GM19397 (cell line): ENCODE data around the gene OR51A7.
"Not testable (repeated sequence)": the region's sequence is repeated elsewhere in the genome, so short reads cannot be mapped to it uniquely, and the experiment has no call there.

ENCODE experiments used
- ATAC-seq: cut with Tn5 transposase; IDR thresholded peaks from one replicate; pipeline ENCODE4 v1.9.1; 2021; ENCODE audit warnings: mild to moderate bottlenecking, moderate library complexity; ENCODE audit not compliant: unreplicated experiment

Gene OR51A7, protein sequence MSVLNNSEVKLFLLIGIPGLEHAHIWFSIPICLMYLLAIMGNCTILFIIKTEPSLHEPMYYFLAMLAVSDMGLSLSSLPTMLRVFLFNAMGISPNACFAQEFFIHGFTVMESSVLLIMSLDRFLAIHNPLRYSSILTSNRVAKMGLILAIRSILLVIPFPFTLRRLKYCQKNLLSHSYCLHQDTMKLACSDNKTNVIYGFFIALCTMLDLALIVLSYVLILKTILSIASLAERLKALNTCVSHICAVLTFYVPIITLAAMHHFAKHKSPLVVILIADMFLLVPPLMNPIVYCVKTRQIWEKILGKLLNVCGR

DNA sequence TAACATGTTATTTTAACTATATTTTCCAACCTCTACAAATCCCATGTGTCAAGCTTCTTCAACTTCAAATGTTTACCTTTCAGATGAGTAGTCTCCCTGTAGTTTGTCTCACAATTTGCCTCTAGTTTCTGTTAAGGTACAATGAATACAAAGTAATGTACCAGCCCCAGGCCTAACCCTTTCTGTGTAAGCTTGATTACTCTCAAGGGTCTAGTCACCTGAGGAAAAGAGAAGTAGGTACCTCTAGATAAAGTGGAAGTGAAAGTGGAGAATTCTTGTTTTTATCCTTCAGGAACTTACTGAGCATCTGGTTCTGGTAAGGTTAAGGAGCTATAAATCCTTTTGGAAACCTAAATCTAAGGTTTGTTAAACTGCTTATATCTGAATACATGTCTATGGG is at the start of gene OR51A7:
TSS of gene OR51A7 (plus strand) at position 300 of the 400 bp plus-strand sequence. CDS start 3,587 bp downstream, outside the sequence.
- ATAC-seq, result no peak

DNA sequence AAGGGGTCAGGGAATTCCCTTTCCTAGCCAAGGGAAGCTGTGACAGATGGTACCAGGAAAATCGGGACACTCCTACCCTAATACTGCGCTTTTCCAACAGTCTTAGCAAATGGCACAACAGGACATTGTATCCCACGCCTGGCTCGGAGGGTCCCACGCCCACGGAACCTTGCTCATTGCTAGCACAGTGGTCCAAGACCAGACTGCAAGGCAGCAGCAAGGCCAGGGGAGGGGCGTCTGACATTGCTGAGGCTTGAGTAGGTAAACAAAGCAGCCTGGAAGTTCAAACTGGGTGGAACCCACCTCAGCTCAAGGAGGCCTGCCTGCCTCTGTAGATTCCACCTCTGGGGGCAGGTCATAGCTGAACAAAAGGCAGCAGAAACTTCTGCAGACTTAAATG is 49.3 kb upstream of the OR51A7 start:
- not testable (repeated sequence) for ATAC-seq

DNA sequence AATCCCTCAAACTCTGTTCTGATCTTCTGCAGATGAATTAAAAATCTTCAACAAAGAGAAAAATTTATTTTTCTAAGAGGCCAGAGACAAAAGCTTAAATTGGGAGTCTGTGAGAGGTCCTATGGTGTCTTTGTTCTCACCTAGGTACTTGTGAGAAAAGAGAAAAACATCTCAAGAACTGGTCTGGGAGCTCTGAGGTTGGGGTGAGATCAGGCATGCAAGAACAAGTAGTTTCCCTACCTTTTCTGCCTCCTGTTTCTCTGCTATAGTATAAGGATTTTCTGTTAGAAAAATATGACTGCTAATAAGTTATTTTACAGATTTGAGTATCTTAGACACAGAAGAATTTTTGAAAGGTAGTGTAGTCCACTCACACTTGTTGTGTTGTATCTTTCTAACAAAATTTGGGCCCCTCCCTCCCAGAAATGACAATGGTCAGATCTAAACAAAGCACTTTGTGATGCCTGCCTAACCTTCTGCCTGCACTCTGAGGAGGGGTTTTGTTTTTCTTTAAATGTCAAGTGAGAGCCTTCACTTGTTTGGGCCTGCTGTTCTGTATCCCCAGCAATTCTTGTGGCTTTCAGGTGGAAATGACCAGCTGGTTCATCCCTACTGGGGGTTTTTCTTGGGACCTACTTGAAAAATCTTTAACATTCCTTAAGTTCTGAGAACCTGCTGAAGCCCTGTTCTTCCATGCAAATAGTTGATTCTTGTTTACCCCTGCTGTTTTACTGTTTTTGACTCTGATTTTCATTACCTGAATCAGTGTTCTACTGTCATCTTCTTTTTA is 40.9 kb upstream of the OR51A7 start:
- no peak for ATAC-seq

DNA sequence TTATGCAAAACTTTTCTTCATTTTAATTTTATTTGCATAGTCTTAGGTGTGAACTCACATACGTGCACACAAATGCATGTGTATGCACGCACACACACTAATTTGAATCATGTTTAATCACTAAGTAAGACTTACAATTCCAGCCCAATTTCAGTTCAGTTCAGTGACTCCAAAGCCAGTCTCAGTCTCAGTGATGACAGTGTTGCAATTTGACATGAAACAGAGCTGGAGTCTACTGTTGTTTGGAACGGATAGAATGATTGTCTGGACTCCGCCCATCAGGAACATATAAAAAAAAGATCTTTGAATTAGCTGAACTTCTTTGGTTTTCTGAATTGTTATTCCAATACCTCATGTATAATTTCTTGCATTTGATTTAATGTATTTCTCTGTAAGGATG is 39.7 kb upstream of the OR51A7 start:
- no peak for ATAC-seq

DNA sequence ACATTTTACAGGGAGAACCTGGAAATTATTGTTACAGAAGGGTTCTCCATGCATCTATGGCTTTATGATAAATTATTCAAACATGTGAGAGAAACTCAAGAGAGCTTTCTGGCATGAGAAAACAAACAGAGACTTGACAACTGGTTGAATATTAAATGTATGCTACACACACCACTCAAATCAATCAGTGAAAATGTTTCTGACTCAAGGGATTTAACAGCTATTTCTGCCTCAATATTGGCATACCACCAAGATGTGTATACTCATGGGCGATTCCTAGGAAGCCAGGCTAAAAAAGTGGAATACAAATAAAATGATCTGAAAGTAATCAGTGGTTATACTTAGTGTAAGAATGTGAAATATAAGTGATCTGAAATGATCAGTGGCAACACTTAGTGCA is 37.7 kb upstream of the OR51A7 start:
- no peak for ATAC-seq

DNA sequence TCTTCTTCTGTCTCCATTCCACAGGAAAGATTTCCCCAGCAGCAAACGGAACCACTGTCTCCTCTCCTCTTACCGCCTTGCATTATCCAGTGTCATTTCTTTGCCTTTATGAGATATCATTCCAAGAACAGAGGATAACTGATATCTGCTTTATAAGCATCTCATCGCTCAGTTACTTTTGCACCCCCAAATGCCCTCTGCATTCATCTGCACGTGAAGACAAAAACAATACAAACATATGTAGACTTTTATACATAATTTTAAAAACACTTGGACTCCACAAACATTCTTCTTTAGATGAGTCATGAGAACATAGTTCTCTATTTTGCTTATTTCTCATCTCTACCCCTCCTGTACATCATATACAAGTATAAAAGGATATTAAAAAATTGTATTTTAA is 22.4 kb upstream of the OR51A7 start:
- ATAC-seq, result no peak

DNA sequence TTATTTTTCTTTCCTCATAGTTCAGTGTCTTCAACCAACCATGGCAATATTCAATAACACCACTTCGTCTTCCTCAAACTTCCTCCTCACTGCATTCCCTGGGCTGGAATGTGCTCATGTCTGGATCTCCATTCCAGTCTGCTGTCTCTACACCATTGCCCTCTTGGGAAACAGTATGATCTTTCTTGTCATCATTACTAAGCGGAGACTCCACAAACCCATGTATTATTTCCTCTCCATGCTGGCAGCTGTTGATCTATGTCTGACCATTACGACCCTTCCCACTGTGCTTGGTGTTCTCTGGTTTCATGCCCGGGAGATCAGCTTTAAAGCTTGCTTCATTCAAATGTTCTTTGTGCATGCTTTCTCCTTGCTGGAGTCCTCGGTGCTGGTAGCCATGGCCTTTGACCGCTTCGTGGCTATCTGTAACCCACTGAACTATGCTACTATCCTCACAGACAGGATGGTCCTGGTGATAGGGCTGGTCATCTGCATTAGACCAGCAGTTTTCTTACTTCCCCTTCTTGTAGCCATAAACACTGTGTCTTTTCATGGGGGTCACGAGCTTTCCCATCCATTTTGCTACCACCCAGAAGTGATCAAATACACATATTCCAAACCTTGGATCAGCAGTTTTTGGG is 21.6 kb upstream of the OR51A7 start, which contains the start of gene OR51T1:
TSS of gene OR51T1 (plus strand) at position 41 of the 641 bp plus-strand sequence. CDS start at position 41, 0 bp downstream.
- ATAC-seq, result no peak

DNA sequence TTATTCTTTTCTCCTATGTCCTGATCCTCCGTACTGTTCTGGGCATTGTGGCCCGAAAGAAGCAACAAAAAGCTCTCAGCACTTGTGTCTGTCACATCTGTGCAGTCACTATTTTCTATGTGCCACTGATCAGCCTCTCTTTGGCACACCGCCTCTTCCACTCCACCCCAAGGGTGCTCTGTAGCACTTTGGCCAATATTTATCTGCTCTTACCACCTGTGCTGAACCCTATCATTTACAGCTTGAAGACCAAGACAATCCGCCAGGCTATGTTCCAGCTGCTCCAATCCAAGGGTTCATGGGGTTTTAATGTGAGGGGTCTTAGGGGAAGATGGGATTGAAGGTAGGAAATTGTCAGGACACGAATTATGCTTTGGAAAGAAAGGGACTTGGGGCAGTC is 21.0 kb upstream of the OR51A7 start:
- ATAC-seq, result no peak

DNA sequence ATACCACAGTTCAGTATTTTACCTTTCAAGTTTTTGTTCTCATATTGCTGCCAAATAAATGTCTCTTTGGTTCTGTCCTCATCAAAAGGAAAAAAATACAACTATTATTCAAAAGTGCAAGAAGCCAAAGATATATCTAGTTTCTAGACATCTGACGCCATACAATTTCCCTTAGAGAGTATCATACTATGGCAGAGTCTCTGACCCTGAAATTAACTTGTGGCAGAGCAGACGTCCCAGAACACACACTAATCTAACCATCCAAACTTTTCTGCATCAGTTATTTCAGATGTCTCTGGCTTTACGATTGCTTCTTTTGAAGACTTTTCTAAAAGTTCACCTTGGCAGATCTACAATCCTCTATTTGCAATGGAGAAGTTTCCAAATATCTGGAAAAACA is 19.2 kb upstream of the OR51A7 start:
- ATAC-seq, result no peak

DNA sequence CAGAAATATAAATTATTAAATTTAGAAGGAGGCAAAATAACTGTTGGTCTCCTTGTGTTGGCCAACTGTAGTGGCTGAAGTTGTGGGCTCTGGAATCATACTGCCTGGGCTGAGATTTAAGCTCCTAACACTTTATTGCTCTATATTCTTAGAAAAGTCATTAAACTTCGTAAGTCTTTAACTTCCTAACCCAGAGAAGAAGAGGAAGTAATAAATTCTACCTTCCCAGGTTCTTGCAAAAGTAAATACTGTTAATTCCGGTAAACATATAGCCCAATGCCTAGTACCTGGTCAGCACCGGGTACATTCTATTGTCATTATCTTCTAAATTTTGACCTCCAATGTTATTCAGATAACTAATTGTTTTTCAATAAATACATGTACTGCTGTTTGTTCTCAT is 17.4 kb upstream of the OR51A7 start:
- ATAC-seq, result no peak

DNA sequence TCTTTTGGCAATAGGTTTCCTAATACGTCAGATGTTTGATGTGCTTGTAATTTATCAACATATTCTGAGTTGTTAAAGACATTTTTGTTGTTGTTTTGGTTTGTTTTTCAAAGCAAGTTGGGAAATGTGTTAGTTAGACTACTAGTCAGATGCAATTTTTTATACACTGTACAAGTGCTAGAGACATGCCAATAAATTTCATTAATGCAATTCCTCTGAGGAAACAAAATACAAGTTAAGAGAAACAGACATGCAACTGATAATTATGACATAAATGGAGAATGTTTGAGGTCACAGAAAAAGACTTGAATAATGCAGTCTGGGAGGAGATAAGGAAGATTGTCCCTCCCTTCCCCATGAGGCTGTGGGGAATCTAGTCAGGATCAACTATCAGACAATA is 16.0 kb upstream of the OR51A7 start:
- ATAC-seq, result no peak

DNA sequence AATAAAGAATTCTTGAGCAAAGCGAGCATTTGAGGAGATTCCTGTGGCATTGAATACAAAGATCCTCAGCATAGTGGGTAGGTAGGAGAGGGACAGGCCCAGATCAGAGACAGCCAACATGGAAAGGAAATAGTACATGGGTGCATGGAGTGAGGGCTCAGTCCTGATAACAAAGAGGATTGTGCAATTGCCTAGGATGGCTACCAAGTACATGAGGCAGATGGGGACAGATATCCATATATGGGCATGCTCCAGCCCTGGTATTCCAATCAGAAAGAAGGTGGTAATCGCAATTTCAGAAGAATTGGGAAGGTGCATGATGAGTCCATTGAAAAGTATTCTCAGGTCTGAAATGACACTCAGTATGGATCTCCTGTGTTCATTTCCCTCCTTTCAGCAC is 13.3 kb upstream of the OR51A7 start:
- no peak for ATAC-seq

DNA sequence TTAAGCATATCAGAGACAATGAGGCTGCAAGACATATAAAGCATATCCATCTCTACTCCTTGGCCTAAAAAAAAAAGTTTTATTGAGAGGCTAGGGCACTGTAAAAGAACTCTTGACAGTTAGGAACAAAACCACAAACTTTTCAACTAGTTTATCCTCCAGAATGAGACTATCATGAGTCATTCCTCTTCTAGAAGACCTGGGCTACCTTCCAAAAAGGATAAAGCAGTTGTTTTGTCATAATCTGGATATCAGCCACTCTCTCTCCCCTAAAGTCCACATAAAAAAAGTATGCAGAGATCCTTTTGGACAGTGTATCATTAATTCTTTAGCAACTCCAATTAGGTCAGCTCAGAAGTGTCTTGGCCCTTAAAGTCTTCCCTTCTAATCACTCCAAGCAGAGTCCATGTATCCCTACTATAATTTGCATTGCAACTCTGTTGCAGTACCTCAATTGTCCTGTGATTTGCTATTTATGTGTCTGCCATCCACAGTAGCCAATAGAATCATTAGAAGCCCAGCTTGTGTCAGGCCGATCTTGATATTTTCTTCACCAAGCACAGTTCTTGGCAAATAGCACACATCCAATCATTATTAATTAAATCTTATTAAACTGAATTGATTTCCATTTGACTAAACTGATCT is 11.5 kb upstream of the OR51A7 start:
- no peak for ATAC-seq

DNA sequence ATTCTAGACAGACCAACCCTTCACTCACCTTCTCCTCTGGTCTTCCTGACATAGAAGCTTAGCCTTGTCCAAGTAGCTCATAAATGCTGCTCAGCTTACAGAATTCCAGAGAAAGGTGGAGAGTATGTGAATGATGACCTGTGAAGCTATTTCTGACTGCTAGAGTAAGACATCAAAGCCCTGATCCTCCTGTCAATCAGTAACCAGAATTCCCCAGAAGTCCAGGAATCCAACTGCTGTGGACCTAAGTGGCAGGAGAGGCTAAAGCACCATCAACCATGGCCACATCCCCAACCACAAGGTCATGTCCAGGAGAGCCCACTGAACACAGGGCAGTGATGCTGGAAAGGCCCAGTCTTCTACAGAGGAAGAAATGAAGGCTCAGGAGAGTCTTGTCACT is 13.0 kb downstream of the OR51A7 start:
- no peak for ATAC-seq

DNA sequence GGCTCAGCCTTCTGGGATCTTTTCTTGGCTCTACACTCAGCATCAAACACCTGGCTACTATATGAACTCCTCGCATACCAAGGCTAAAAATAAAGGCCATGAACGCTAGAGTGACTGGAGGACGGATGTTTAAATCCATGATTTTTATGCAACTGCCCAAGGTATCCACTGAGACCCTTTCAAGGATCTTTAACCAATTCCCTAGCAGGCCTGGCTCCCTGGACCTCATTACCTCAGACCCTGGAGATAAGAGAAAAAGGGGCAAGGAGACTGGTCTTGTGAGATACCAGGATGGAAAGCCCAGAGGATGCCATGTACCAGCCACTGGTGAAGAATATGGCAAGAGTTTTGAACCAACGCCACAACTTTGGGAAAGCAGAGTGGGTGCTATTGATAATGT is 15.7 kb downstream of the OR51A7 start, which contains the start of gene OR51G2:
TSS of gene OR51G2 (minus strand) at position 101 of the 400 bp plus-strand sequence. CDS start 3,687 bp downstream, outside the sequence.
- ATAC-seq, result no peak

DNA sequence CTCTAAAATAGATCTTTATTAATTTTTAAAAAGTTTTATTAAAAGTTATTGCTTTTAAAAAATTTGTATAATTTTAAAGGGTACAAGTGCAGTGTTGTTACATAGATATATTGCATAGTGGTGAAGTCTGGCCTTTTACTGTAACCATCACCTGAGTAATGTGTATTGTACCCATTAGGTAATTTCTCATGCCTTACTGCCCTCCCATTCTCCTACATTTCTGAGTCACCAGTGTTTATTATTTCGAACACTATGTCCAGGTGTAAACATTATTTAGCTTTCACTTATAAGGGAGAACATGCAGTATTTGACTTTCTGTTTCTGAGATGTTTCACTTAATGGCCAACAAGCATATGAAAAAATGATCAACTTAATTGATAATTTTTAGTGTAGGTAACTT is 18.2 kb downstream of the OR51A7 start:
- no peak for ATAC-seq

DNA sequence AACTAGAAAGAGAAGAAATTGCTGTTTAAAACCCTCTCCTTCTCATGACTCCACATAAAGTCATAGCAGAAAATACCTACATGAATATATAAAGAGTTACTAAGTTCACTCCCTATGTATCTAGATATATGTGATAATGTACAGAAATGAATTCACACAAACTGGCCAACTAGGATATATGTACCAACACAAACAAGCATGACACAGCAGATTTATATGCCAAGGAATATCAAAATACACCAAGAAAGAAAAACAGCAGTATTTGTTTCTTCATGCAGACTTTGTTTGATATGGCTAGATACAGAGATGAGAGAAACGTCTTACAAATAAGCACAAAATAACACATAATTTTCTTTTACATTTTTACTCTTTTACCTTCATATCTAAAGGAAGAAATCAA is 18.7 kb downstream of the OR51A7 start:
- no peak for ATAC-seq

DNA sequence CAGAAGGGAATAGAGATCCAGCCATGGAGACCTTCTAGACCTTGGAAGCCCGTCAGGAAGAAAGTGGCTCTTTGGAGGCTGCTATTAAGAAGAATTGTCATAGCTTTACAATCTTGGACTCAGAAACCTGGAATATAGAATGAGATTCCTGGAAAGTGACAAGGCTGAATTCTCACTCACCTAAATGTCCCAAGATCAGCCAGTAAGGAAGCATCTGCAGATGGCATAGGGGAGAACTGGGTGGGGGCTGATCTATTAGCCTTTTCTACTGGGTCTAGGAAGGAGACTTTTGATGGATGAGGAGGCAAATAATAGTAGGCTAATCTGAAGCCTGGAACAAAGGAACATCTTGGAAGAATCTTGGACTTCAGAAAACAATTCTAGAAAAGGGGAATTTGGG is 20.7 kb downstream of the OR51A7 start, which contains the start of gene OR51G1:
TSS of gene OR51G1 (minus strand) at position 101 of the 400 bp plus-strand sequence. CDS start at position 101, 0 bp downstream.
- ATAC-seq, result no peak

DNA sequence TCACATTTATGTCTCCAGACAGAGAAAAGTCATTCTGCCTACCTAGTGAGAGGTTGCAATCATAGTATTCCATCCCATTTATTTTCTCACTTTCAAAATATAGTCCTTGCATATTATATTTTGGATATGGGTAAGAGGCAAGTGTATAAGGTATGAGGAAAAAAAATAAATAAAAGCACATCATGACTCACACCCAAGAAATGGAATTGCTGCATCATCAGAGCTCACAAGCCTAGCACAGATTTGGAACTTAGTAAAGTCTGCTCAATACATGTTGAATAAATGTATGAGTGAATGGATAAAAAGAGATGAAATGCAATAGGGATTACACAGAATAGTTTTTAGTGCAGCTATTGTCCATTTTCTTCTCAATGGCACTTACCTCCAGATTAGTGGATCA is 23.0 kb downstream of the OR51A7 start:
- no peak for ATAC-seq

DNA sequence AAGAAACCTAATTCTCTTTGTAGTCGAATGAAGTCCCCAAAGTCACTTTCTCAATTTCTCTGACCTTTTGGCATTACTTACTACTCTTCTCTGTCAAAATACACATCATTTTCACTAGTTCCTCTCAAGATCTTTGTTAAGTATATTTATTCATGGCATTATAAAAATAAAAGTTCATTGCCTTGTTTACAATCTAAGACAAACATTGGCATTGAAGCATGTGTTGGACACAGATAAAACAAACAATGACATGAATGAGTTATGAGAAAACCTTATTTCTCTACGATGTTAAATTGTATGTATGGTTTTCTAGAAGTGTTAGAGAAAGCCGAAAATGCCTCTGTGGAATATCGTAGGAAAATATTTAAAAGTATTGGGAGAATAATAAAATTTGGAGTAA is 29.2 kb downstream of the OR51A7 start:
- ATAC-seq, result no peak

DNA sequence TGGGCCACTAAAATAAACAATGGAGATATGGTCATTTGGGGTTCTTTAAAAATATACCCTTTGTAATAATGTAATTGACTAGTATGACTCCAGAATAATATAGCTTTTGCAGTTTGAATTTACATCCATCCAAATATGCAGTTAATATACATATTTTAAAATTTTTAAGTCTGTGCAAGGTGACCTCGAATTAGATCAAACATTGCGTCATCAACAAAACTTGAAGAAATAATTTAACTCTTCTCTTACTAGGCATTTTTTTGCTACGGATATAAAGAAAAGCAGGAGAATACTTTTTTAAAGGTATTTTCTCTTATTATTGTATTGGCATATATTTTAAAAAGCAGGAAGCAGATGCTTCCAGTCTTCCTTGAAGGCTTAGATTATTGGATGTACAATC is 33.2 kb downstream of the OR51A7 start:
- ATAC-seq, result no peak
